Right lobe of liver (tissue), 6 donors: ENCODE results near the gene TMEM222. TPM values are rescaled to one million over a fixed set of nuclear protein-coding genes. Genes with fewer than 3 reads are reported as not detected.

Experiments used
- ATAC-seq, 4 donors: fragments of 200-7000 bp; cut with Tn5 transposase; one replicate each; pipeline ENCODE4 v1.9.1; 2020; ENCODE audit warnings: mild to moderate bottlenecking in 4 of 4, moderate library complexity in 4 of 4
- DNase-seq, 3 donors: peaks; one replicate each; pipeline ENCODE4 v3.0.0-alpha.2; 2020
- H3K27ac ChIP-seq, 3 donors: fragments of 200-600 bp; one replicate each; pipeline ENCODE4 v1.8.0; 2022
- H3K27me3 ChIP-seq, 2 donors: fragments of 200-600 bp; one replicate each; pipeline ENCODE4 v1.8.0; 2022
- H3K36me3 ChIP-seq, 4 donors: fragments of 200-600 bp; sonication (generic) in 1 of 4; one replicate each; pipeline versions ENCODE4 v1.5.1 to v1.8.0; 2017 to 2022; ENCODE audit warnings: control low read depth in 1 of 4
- H3K4me1 ChIP-seq, 4 donors: fragments of 200-600 bp; sonication (generic) in 1 of 4; one replicate each; pipeline versions ENCODE4 v1.5.1 to v1.8.0; 2017 to 2022; ENCODE audit warnings: control low read depth in 1 of 4
- H3K4me3 ChIP-seq, 3 donors: fragments of 200-600 bp; one replicate each; pipeline ENCODE4 v1.8.0; 2022
- H3K9me3 ChIP-seq, 4 donors: fragments of 200-600 bp; sonication (generic) in 1 of 4; one replicate each; pipeline versions ENCODE4 v1.5.1 to v1.8.0; 2017 to 2022; ENCODE audit warnings: control low read depth in 1 of 4
- POLR2A ChIP-seq: fragments of 450-650 bp; IDR thresholded peaks from one replicate; pipeline ENCODE4 v1.6.1; 2017; ENCODE audit warnings: antibody characterized with exemption, mild to moderate bottlenecking
- WGBS: methylation state at CpG from one replicate; pipeline ENCODE4 v1.1.6; 2018; ENCODE audit warnings: low coverage, low lambda C conversion rate; ENCODE audit not compliant: insufficient coverage; ENCODE audit errors: missing lambda C conversion rate; 5-methylcytosine and 5-hydroxymethylcytosine counted together
- intact Hi-C, 2 donors: fragments of 100-400 bp; cut with DNase I; formaldehyde crosslinking; loops; one replicate each; pipeline versions ENCODE4 v1.11.2 to v1.14.1; 2022
- total RNA-seq, 6 experiments: library from RNA; depleted of rRNA in 2 of 6; stranded (reverse); fragments of >200 nt in 2 of 6; fragmentation: NEBNext Ultra II Directional in 3 of 6; extraction: Animal tissue kit (Norgen Biotek cat#: 25700) in 3 of 6; gene quantifications; one replicate each; pipeline versions ENCODE4 v1.1.0 to v1.2.4, GENCODE V29; 2016 to 2023
- TF ChIP-seq, protein P1 (sequence below), 4 donors: fragments of 200-600 bp in 3 of 4; fragments of 450-650 bp in 1 of 4; IDR thresholded peaks; one replicate each; pipeline versions ENCODE4 v1.5.1 to v1.8.0; 2016 to 2022; ENCODE audit warnings: antibody characterized with exemption in 4 of 4, mild to moderate bottlenecking in 2 of 4
- donor health status: DM: no; HTN: yes; CAD: no.
- donor health status: DM: no; HTN: no; CAD: no.
- donor health status: DM: no; HTN: no; CAD: no.
- donor health status: DM: no; HTN: yes; CAD: no.
- donor health status: DM: no; HTN: yes; CAD: no.

The TMEM222 gene
- total RNA-seq, 6 experiments from 2014 or later, result 15.1 to 22.6 (median 19.1) TPM

DNA sequence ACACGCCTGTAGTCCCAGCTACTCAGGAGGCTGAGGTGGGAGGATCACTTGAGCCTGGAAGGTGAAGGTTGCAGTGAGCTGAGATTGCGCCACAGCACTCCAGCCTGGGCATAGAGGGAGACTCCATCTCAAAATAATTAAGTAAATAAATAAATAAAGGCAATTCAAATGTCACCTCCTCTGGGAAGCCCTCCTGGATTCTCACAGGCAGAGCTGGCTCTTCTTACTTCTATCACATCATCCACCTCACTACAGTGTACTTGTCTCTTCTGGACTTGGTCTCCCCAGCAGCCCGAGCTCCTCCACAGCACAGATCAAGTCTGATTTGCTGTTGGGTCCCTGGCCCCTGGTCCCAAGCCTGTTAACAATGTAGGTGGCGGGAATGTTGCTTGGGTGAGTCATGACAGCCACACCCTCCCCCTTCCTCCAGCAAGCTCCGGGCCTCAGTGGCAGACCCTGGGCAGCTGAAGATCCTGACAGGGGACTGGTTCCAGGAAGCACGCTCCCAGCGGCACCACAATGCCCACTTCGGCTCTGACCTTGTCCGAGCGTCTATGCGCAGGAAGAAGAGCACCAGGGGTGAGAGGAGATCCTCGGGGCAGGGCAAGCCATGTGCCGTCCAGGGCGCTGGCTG lies 25.1 kb downstream of the TMEM222 start:
- DNase-seq (no peak), ATAC-seq (no peak)
- Histone ChIP-seq H3K27ac (no peak overlapping the region), H3K4me1 (peaks cover 0 to 8% (median 0%) of the 10 kb centered on the region in 4 donors), H3K4me3 (no peak overlapping the region), H3K27me3 (no peaks in the 10 kb centered on the region), H3K9me3 (no peaks in the 10 kb centered on the region), H3K36me3 (no peaks in the 10 kb centered on the region)
- intact Hi-C loops, result no loop called here
- no CpG with 5 or more reads among the region's 14 CpGs for WGBS
- TF ChIP-seq POLR2A, result no peak

DNA sequence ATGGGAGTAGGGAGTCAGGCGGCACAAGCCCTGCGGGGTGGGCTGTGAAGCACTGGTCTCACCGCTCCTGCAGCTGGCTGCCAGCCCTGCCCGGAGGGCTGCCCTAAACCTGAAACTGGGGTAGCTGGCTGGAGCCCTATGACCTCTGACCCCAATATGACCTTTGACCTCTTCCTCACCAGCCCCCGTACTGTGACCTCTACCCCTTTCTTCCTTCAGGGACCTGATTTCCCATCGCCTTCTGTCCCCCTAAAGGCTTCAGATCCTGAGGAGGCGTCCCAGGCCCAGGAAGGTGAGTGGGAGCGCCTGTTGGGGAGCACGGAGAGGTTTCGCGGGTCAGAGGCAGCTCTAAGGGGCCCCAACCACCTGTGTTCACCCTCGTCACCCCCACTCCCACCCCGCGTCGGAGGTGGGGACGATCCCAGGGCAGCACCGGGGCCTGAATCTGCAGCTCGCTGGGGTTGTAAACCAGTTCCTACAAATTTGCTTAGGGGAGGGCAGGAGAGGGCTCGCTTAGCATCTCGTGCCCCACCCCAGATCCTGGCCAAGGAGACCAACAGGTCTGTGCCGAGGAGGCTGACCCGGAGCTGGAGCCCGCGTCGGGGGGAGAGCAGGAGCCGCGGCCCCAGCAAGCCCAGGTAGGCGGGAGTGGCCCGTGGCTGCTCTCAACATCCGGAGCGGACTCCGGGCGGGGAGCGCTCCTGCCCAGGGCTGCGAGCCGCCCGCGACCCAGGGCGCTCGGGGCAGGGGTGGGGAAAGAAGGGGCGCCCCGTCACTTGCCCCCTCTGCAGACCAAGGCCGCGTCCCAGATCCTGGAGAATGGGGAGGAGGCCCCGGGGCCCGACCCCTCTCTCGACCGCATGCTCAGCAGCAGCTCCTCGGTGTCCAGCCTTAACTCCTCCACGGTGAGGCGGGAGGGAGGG lies 27.2 kb downstream of the TMEM222 start:
- Histone ChIP-seq H3K36me3 (no peaks in the 10 kb centered on the region), H3K4me1 (peaks cover 0 to 8% (median 0%) of the 10 kb centered on the region in 4 donors), H3K27ac (no peak overlapping the region), H3K4me3 (peak overlapping the region; percentile 2 to 32 (median 31)), H3K9me3 (no peaks in the 10 kb centered on the region), H3K27me3 (no peaks in the 10 kb centered on the region)
- WGBS, result 53% methylated on average over 3 of the region's 51 CpGs
- DNase-seq, result no peak
- ATAC-seq, result peak; percentile 52 to 71 (median 60)
- intact Hi-C loops, result no loop called here
- TF ChIP-seq, protein P1, sequence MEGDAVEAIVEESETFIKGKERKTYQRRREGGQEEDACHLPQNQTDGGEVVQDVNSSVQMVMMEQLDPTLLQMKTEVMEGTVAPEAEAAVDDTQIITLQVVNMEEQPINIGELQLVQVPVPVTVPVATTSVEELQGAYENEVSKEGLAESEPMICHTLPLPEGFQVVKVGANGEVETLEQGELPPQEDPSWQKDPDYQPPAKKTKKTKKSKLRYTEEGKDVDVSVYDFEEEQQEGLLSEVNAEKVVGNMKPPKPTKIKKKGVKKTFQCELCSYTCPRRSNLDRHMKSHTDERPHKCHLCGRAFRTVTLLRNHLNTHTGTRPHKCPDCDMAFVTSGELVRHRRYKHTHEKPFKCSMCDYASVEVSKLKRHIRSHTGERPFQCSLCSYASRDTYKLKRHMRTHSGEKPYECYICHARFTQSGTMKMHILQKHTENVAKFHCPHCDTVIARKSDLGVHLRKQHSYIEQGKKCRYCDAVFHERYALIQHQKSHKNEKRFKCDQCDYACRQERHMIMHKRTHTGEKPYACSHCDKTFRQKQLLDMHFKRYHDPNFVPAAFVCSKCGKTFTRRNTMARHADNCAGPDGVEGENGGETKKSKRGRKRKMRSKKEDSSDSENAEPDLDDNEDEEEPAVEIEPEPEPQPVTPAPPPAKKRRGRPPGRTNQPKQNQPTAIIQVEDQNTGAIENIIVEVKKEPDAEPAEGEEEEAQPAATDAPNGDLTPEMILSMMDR (IDR thresholded peaks at IDR 0.05), result no peak
- no peak for TF ChIP-seq POLR2A

DNA sequence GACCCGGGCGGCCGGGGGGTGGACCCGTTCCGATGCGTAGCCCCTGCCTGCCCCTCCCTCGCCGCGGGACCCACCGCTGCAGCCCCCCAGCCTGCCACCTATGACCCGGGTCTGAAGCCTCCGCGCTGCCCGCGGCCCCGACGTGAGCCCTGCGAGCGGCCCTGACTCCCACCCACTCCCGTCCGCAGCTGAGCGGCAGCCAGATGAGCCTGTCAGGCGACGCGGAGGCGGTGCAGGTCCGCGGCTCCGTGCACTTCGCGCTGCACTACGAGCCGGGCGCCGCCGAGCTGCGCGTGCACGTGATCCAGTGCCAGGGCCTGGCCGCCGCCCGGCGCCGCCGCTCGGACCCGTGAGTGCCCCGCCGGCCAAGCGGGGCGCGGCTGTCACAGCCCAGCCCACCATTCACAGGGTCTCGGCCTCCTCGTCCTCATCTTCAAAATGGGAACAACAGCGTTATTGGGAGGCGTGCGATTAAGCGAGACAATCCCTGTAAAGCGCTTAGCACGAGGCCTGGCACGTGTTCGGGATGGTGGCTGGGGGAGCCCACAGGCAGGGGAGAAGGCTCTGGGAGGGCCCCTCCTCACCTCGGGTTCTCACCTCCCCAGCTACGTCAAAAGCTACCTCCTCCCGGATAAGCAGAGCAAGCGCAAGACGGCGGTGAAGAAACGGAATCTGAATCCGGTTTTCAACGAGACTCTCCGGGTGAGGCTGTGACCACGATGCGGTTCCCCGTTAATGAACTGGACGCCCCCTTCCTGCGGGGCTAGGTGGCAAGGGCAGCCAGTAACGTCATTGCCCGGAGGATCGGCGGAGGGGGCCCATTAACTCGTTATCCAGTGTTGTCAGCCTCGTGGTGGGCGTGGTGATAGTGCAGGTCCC lies 28.1 kb downstream of the TMEM222 start:
- ATAC-seq, result peak; percentile 67 to 75 (median 73)
- Histone ChIP-seq H3K36me3 (no peaks in the 10 kb centered on the region), H3K27me3 (no peaks in the 10 kb centered on the region), H3K9me3 (no peaks in the 10 kb centered on the region), H3K4me3 (peak overlapping the region; percentile 2 to 32 (median 31)), H3K27ac (no peak overlapping the region), H3K4me1 (peaks cover 0 to 8% (median 0%) of the 10 kb centered on the region in 4 donors)
- DNase-seq, result peak in 1 of 3 donors; percentile 68
- intact Hi-C loops, result no loop called here
- 33% methylated on average over 23 of the region's 84 CpGs for WGBS
- TF ChIP-seq, protein P1 (IDR thresholded peaks at IDR 0.05), result no peak
- TF ChIP-seq POLR2A, result no peak

DNA sequence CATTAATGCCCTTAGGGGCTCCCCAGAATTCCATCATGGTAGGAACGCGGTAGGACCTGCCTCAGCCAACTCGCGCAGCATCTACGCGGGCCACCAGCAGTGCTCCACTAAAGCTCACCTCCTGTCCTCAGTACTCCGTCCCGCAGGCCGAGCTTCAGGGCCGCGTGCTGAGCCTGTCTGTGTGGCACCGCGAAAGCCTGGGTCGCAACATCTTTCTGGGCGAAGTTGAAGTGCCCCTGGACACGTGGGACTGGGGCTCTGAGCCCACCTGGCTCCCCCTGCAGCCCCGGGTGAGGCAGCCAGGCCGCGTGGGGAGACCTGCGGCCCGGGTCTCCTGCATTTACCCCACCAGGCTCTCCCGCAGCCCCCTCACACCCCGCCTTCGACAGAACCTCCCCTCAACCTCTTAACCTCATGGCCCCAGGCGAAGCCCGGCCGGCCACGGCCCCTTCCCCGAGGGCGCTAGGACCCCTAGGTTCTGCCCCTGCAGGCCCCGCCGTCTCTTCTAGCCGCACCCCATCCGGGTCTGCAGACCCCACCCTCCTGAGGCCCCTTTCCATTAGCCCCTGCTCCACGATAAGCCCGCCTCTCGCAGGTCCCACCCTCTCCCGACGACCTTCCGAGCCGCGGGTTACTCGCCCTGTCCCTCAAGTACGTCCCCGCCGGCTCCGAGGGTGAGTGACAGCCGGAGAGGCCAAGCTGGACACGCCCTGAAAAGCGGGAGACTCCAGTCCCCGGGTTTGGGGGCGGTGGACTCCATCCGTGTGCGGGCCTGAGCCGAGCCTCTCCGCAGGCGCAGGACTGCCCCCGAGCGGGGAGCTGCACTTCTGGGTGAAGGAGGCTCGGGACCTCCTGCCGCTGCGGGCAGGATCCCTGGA lies 28.9 kb downstream of the TMEM222 start:
- ATAC-seq (peak; percentile 16 to 34 (median 32)), DNase-seq (no peak)
- H3K36me3 ChIP-seq, result no peaks in the 10 kb centered on the region
- intact Hi-C loops, result no loop called here
- no peaks in the 10 kb centered on the region for H3K9me3 ChIP-seq
- peaks cover 0 to 8% (median 0%) of the 10 kb centered on the region in 4 donors for H3K4me1 ChIP-seq
- TF ChIP-seq POLR2A, result no peak
- TF ChIP-seq, protein P1 (IDR thresholded peaks at IDR 0.05), result no peak
- peak overlapping the region in 1 of 3 donors; percentile 14 for H3K4me3 ChIP-seq
- H3K27me3 ChIP-seq, result no peaks in the 10 kb centered on the region
- 3% methylated on average over 18 of the region's 62 CpGs for WGBS
- H3K27ac ChIP-seq, result no peak overlapping the region
